PC-9 (cell line): ENCODE results near the gene EFNA3.

Experiments
- EZH2 ChIP-seq: fragments of 200-600 bp; sonication (generic); IDR thresholded peaks from 2 replicates; pipeline ENCODE4 v1.8.0; 2017; ENCODE audit warnings: antibody characterized with exemption, low read depth
- TF ChIP-seq, protein P1 (sequence below): fragments of 200-600 bp; sonication (generic); conservative IDR thresholded peaks from 2 replicates; pipeline ENCODE4 v1.6.1; 2017; ENCODE audit warnings: mixed run types, antibody characterized with exemption, mild to moderate bottlenecking, moderate library complexity

DNA sequence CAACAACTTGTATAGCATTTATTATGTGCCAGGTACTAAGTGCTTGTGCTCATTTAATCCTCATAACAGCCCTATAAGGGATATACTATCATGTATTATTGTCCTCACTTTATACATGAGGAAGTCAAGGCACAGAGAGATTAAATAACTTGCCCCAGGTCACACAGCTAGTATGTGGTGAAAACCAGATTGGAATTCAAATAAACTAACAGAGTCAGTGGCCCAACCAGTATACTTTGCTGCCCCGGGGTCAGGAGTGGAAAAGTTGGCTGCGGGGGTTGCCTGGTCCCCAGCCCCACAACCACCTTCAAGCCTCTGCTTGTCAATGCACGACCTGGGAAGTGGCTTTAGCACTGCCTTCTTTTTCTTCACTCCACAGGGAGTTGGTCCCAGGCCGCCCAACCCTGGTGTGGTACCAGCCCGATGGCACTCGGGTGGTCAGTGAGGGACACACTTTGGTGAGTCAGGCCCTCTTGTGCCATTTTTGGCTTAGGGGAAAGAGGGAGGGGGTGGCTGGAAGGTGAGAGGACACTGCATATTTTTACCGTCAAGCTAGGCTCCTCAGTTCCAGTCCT lies 25.0 kb upstream of the EFNA3 start:
- TF ChIP-seq, protein P1, sequence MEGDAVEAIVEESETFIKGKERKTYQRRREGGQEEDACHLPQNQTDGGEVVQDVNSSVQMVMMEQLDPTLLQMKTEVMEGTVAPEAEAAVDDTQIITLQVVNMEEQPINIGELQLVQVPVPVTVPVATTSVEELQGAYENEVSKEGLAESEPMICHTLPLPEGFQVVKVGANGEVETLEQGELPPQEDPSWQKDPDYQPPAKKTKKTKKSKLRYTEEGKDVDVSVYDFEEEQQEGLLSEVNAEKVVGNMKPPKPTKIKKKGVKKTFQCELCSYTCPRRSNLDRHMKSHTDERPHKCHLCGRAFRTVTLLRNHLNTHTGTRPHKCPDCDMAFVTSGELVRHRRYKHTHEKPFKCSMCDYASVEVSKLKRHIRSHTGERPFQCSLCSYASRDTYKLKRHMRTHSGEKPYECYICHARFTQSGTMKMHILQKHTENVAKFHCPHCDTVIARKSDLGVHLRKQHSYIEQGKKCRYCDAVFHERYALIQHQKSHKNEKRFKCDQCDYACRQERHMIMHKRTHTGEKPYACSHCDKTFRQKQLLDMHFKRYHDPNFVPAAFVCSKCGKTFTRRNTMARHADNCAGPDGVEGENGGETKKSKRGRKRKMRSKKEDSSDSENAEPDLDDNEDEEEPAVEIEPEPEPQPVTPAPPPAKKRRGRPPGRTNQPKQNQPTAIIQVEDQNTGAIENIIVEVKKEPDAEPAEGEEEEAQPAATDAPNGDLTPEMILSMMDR = no peak
- TF ChIP-seq EZH2 = no peak
